MM.1S (cell line): ENCODE measurements around the gene FGF3.

Experiments used
- DNase-seq: peaks from one replicate; pipeline ENCODE4 v3.0.0-alpha.2; 2015
- H2AFZ ChIP-seq: fragments of 300-600 bp; sonication (generic); 2 replicates; pipeline ENCODE4 v1.6.0; 2016; ENCODE audit warnings: antibody characterized with exemption, low read length
- H3F3A ChIP-seq: fragments of 300-600 bp; sonication (generic); 2 replicates; pipeline ENCODE4 v1.6.1; 2016; ENCODE audit warnings: mild to moderate bottlenecking, antibody characterized with exemption, low read length, moderate library complexity, mixed read lengths; ENCODE audit not compliant: insufficient read depth
- H3K27ac ChIP-seq: fragments of 300-600 bp; sonication (generic); 2 replicates; pipeline ENCODE4 v1.5.1; 2016; ENCODE audit warnings: mild to moderate bottlenecking, low read length
- H3K27me3 ChIP-seq: fragments of 300-600 bp; sonication (generic); replicated peaks from 2 replicates; pipeline ENCODE4 v1.6.0; 2016; ENCODE audit warnings: low read length; ENCODE audit not compliant: insufficient read depth
- H3K36me3 ChIP-seq: fragments of 300-600 bp; sonication (generic); replicated peaks from 2 replicates; pipeline ENCODE4 v1.6.1; 2016; ENCODE audit warnings: mild to moderate bottlenecking, low read length, mixed read lengths; ENCODE audit not compliant: insufficient read depth
- H3K4me1 ChIP-seq: fragments of 300-600 bp; sonication (generic); 2 replicates; pipeline ENCODE4 v1.6.1; 2016; ENCODE audit warnings: low read length, mixed read lengths
- H3K4me2 ChIP-seq: fragments of 300-600 bp; sonication (generic); 2 replicates; pipeline ENCODE4 v1.6.0; 2016; ENCODE audit warnings: low read depth, low read length
- H3K4me3 ChIP-seq: fragments of 300-600 bp; sonication (generic); 2 replicates; pipeline ENCODE4 v1.5.1; 2016; ENCODE audit warnings: low read length, mixed read lengths
- H3K79me2 ChIP-seq: fragments of 300-600 bp; sonication (generic); 2 replicates; pipeline ENCODE4 v1.6.1; 2016; ENCODE audit warnings: mixed run types, low read length, mixed read lengths
- H3K9ac ChIP-seq: fragments of 300-600 bp; sonication (generic); 2 replicates; pipeline ENCODE4 v1.6.1; 2016; ENCODE audit warnings: low read length, mixed read lengths
- H3K9me2 ChIP-seq: fragments of 300-600 bp; sonication (generic); replicated peaks from 2 replicates; pipeline ENCODE4 v1.6.1; 2016; ENCODE audit warnings: mild to moderate bottlenecking, low read length, mixed read lengths; ENCODE audit not compliant: insufficient read depth
- H3K9me3 ChIP-seq: fragments of 300-600 bp; sonication (generic); replicated peaks from 2 replicates; pipeline ENCODE4 v1.6.1; 2016; ENCODE audit warnings: mild to moderate bottlenecking, low read length, mixed read lengths; ENCODE audit not compliant: insufficient read depth
- H4K20me1 ChIP-seq: fragments of 300-600 bp; sonication (generic); 2 replicates; pipeline ENCODE4 v1.6.1; 2016; ENCODE audit warnings: mild to moderate bottlenecking, low read length, moderate library complexity, mixed read lengths; ENCODE audit not compliant: insufficient read depth
- CTCF ChIP-seq: fragments of 300-600 bp; sonication (generic); IDR thresholded peaks from 2 replicates; pipeline ENCODE4 v1.5.1; 2016; ENCODE audit warnings: antibody characterized with exemption, low read length, mixed read lengths
- EZH2 ChIP-seq: fragments of 300-600 bp; sonication (generic); optimal IDR thresholded peaks from 2 replicates; pipeline ENCODE3; 2017; ENCODE audit warnings: low read depth, mild to moderate bottlenecking, antibody characterized with exemption, low read length, mixed read lengths
- EZH2phosphoT487 ChIP-seq: fragments of 300-600 bp; sonication (generic); IDR thresholded peaks from 2 replicates; pipeline ENCODE4 v1.6.1; 2018; ENCODE audit warnings: antibody characterized with exemption, low read length

FGF3 gene

GRCh38 chr11:69815973-69816372 lies 3.2 kb downstream of the FGF3 start:
- peaks cover 65% of the 10 kb centered on the region for H3K27me3 ChIP-seq
- H3K4me2 ChIP-seq = no peak overlapping the region
- no peak for DNase-seq

GRCh38 chr11:69814902-69815301 lies 4.3 kb downstream of the FGF3 start:
- H3K4me2 ChIP-seq = no peak overlapping the region
- no peaks in the 10 kb centered on the region for H3K4me1 ChIP-seq
- H3K9ac ChIP-seq = no peak overlapping the region
- H2AFZ ChIP-seq = no peak overlapping the region
- no peaks in the 10 kb centered on the region for H3K79me2 ChIP-seq
- no peaks in the 10 kb centered on the region for H3K9me2 ChIP-seq
- no peaks in the 10 kb centered on the region for H3K36me3 ChIP-seq
- no peak overlapping the region for H3K4me3 ChIP-seq
- H3F3A ChIP-seq = no peaks in the 10 kb centered on the region
- H3K9me3 ChIP-seq = no peaks in the 10 kb centered on the region
- peaks cover 65% of the 10 kb centered on the region for H3K27me3 ChIP-seq
- DNase-seq = no peak
- H3K27ac ChIP-seq = no peak overlapping the region
- TF ChIP-seq EZH2 (no peak), EZH2phosphoT487 (no peak), CTCF (no peak)
- no peaks in the 10 kb centered on the region for H4K20me1 ChIP-seq

More at GRCh38 chr11:69815973-69816372, 3.2 kb downstream of the FGF3 start:
- TF ChIP-seq CTCF = no peak
- Histone ChIP-seq H3K4me1 (no peaks in the 10 kb centered on the region), H3K36me3 (no peaks in the 10 kb centered on the region), H3K9me2 (no peaks in the 10 kb centered on the region), H3K9ac (no peak overlapping the region), H3F3A (no peaks in the 10 kb centered on the region), H4K20me1 (no peaks in the 10 kb centered on the region), H2AFZ (no peak overlapping the region), H3K27ac (no peak overlapping the region), H3K9me3 (no peaks in the 10 kb centered on the region), H3K4me3 (no peak overlapping the region), H3K79me2 (no peaks in the 10 kb centered on the region)

- TF ChIP-seq CTCF (no peak), EZH2phosphoT487 (no peak), EZH2 (no peak)
- Histone ChIP-seq H3K36me3 (no peaks in the 10 kb centered on the region), H2AFZ (no peak overlapping the region), H4K20me1 (no peaks in the 10 kb centered on the region), H3K27ac (no peak overlapping the region), H3K4me2 (no peak overlapping the region), H3K27me3 (peaks cover 65% of the 10 kb centered on the region), H3K4me1 (no peaks in the 10 kb centered on the region), H3F3A (no peaks in the 10 kb centered on the region), H3K79me2 (no peaks in the 10 kb centered on the region), H3K4me3 (no peak overlapping the region), H3K9ac (no peak overlapping the region), H3K9me2 (no peaks in the 10 kb centered on the region), H3K9me3 (no peaks in the 10 kb centered on the region)
- DNase-seq = no peak
Observed at GRCh38 chr11:69814411-69814810, 4.8 kb downstream of the FGF3 start.

GRCh38 chr11:69813839-69814238 lies 5.4 kb downstream of the FGF3 start:
- no peak for DNase-seq
- Histone ChIP-seq H3K36me3 (no peaks in the 10 kb centered on the region), H3F3A (no peaks in the 10 kb centered on the region), H3K9me3 (no peaks in the 10 kb centered on the region), H3K27ac (no peak overlapping the region), H2AFZ (no peak overlapping the region), H3K4me1 (no peaks in the 10 kb centered on the region), H3K4me2 (no peak overlapping the region), H3K4me3 (no peak overlapping the region), H3K79me2 (no peaks in the 10 kb centered on the region), H3K27me3 (peaks cover 70% of the 10 kb centered on the region), H4K20me1 (no peaks in the 10 kb centered on the region), H3K9me2 (no peaks in the 10 kb centered on the region), H3K9ac (no peak overlapping the region)
- no peak for TF ChIP-seq EZH2phosphoT487
- no peak for TF ChIP-seq CTCF
